RKO (cell line): Measurements from ENCODE around the gene EPC2.
"Not testable (repeated sequence)": the region's sequence is repeated elsewhere in the genome, so short reads cannot be mapped to it uniquely, and the experiment has no call there.

Experiments
- DNase-seq: peaks from one replicate; pipeline ENCODE4 v3.0.0-alpha.2; 2016; ENCODE audit warnings: low spot score

Gene EPC2

GRCh38 chr2:148675708-148676107 is 31.2 kb downstream of the EPC2 start:
- DNase-seq = no peak

GRCh38 chr2:148678302-148679179 is 34.0 kb downstream of the EPC2 start:
- not testable (repeated sequence) for DNase-seq

GRCh38 chr2:148680462-148680861 is 35.9 kb downstream of the EPC2 start:
- no peak for DNase-seq

- no peak for DNase-seq
Measured at GRCh38 chr2:148681443-148681842, 36.9 kb downstream of the EPC2 start.

- DNase-seq = not testable (repeated sequence)
Measured at GRCh38 chr2:148681862-148682261, 37.3 kb downstream of the EPC2 start.

GRCh38 chr2:148684507-148684906 is 40.0 kb downstream of the EPC2 start:
- DNase-seq = no peak

GRCh38 chr2:148687543-148687942 is 43.0 kb downstream of the EPC2 start:
- no peak for DNase-seq

- DNase-seq = not testable (repeated sequence)
Measured at GRCh38 chr2:148688011-148688410, 43.5 kb downstream of the EPC2 start.

GRCh38 chr2:148696985-148697384 is 52.4 kb downstream of the EPC2 start:
- no peak for DNase-seq

GRCh38 chr2:148699830-148700229 is 55.3 kb downstream of the EPC2 start:
- no peak for DNase-seq

- no peak for DNase-seq
Measured at GRCh38 chr2:148701039-148701438, 56.5 kb downstream of the EPC2 start.

GRCh38 chr2:148701877-148702276 is 57.3 kb downstream of the EPC2 start:
- no peak for DNase-seq

GRCh38 chr2:148702475-148702874 is 57.9 kb downstream of the EPC2 start:
- DNase-seq = no peak

- DNase-seq = no peak
Measured at GRCh38 chr2:148704247-148704646, 59.7 kb downstream of the EPC2 start.

GRCh38 chr2:148716378-148716920 is 71.9 kb downstream of the EPC2 start:
- no peak for DNase-seq

- no peak for DNase-seq
Measured at GRCh38 chr2:148718039-148718438, 73.5 kb downstream of the EPC2 start.

GRCh38 chr2:148719195-148719749 is 74.7 kb downstream of the EPC2 start:
- DNase-seq = no peak

- no peak for DNase-seq
Measured at GRCh38 chr2:148719941-148720436, 75.4 kb downstream of the EPC2 start.

GRCh38 chr2:148720501-148721001 is 76.0 kb downstream of the EPC2 start:
- no peak for DNase-seq

GRCh38 chr2:148721520-148721931 is 77.0 kb downstream of the EPC2 start:
- no peak for DNase-seq

GRCh38 chr2:148721991-148722777 is 77.6 kb downstream of the EPC2 start:
- no peak for DNase-seq

- no peak for DNase-seq
Measured at GRCh38 chr2:148725564-148725963, 81.0 kb downstream of the EPC2 start.
